HEK293T (cell line): ENCODE results near the gene GJA8.

Experiments used
- BHLHE40 ChIP-seq: fragments of 450-650 bp; IDR thresholded peaks from 2 replicates; pipeline ENCODE4 v1.6.1; 2016; ENCODE audit warnings: mild to moderate bottlenecking, moderate library complexity, borderline replicate concordance
- ELF4 ChIP-seq: fragments of 450-650 bp; IDR thresholded peaks from 2 replicates; pipeline ENCODE4 v1.6.1; 2017; ENCODE audit warnings: antibody characterized with exemption
- FOXA1 ChIP-seq: fragments of 450-650 bp; IDR thresholded peaks from 2 replicates; pipeline ENCODE4 v1.6.1; 2016; ENCODE audit warnings: mild to moderate bottlenecking
- FOXM1 ChIP-seq: fragments of 450-650 bp; IDR thresholded peaks from 2 replicates; pipeline ENCODE4 v1.6.1; 2017; ENCODE audit warnings: mild to moderate bottlenecking, borderline replicate concordance
- HDGF ChIP-seq: fragments of 450-650 bp; IDR thresholded peaks from 2 replicates; pipeline ENCODE4 v1.6.1; 2017; ENCODE audit warnings: antibody characterized with exemption, borderline replicate concordance
- L3MBTL2 ChIP-seq: fragments of 450-650 bp; conservative IDR thresholded peaks from 2 replicates; pipeline ENCODE4 v1.6.1; 2016; ENCODE audit warnings: mild to moderate bottlenecking
- SP1 ChIP-seq: fragments of 450-650 bp; IDR thresholded peaks from 2 replicates; pipeline ENCODE4 v1.6.1; 2017
- SUZ12 ChIP-seq: fragments of 450-650 bp; IDR thresholded peaks from 2 replicates; pipeline ENCODE4 v1.6.1; 2016; ENCODE audit warnings: mild to moderate bottlenecking
- TARDBP ChIP-seq: fragments of 450-650 bp; IDR thresholded peaks from 2 replicates; pipeline ENCODE4 v1.6.1; 2016

DNA sequence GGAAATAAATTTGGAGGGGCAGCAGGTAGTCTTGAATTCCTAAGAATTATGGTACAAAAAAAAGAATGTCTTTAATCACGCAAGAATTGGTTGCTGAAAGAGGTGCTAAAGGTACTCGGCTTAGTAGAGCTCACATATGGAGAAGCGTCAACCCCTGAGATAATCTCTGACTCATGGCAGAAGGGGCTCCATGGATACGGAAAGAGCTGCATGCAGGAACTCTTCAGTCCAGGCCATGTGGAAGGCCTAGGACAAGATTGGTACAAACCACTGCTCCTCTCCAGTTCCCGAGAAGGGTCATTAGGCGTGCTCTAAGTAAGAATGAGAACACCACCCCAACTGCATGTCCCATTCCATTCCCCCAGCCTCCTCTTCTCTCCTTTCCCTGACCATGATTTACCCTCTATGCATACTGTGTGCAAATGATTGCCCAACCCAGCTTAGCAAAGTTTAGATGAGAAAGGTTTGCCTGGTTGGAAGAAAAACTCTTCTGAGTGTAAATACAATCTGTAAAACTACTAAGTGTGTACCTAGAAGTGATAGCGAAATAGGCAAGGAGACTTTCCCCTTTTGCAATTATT, 10.9 kb downstream of the GJA8 start:
- no peak for TF ChIP-seq BHLHE40
- no peak for TF ChIP-seq HDGF
- TF ChIP-seq FOXA1 = no peak
- TF ChIP-seq TARDBP = no peak
- no peak for TF ChIP-seq ELF4
- no peak for TF ChIP-seq SP1
- TF ChIP-seq L3MBTL2 = no peak
- no peak for TF ChIP-seq SUZ12
- no peak for TF ChIP-seq FOXM1
